GM12892 (cell line): ENCODE data around the gene CCDC134. TPM values are rescaled to one million over a fixed set of nuclear protein-coding genes. Genes with fewer than 3 reads are reported as not detected.

ENCODE experiments used
- DNase-seq: peaks from one replicate; pipeline ENCODE4 v3.0.0; 2011; ENCODE audit not compliant: insufficient read length
- FAIRE-seq: peaks from 2 replicates; lab custom pipeline; 2011; peaks lifted over from hg19 to GRCh38; lab: Jason Lieb, UNC
- POLR2A ChIP-seq: IDR thresholded peaks from 2 replicates; pipeline ENCODE4 v1.6.1; 2011; ENCODE audit warnings: low read depth, low read length, control low read depth
- POLR2AphosphoS5 ChIP-seq: IDR thresholded peaks from 2 replicates; pipeline ENCODE4 v1.6.1; 2011; ENCODE audit warnings: low read depth, low read length, control low read depth
- TAF1 ChIP-seq: IDR thresholded peaks from 2 replicates; pipeline ENCODE4 v1.6.1; 2011; ENCODE audit warnings: low read depth, mild to moderate bottlenecking, control low read depth, low read length, borderline replicate concordance
- polyA plus RNA-seq: library from polyadenylated mRNA; unstranded; fragments of >200 nt; gene quantifications from one replicate; pipeline ENCODE4 v1.2.1, GENCODE V29; 2012; ENCODE audit warnings: missing spikeins, inconsistent platforms; ENCODE audit not compliant: missing spikeins

Gene CCDC134
- polyA plus RNA-seq, result 6.9 TPM

DNA sequence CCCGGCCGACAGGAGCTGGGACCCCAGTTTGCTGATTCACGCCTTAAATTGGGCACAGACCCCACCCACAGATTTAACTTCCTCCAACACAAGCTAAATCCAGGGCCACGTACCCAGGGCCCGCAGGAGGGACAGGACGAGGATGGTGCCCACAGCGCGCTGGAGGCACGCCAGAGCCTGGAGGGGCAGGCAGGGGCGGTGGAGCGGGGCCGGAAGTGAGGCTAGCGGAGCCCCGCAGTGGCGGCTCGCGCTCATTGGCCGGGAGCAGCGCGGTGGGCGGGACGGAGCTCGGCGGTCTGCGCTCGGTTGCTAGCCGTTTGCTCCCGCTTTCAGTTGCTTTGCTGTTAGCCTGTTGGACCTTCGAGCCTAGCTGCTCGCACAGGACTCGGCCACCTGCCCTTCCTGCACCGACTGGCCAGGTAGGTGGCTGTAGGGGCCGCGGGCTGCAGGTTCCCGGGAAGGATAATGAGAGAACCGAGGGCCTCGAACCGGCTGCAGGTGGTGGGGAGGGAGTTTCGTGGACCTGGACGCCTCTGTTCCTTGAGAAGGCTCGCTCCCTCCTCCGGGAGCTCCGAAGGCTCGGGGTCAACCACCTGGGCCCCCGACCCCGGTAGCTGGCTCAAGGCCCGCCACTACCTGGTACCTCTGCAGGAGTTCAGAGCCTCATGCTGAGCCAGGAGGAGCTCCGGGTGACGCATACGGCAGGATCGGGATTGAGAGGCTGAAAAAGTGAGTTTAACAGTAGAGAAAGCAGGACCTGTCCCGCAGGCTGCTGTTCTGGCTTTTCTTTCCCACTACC lies at the start of gene CCDC134:
Gene CCDC134 (plus strand): TSS at position 332 of the 799 bp plus-strand sequence. CDS start 8,212 bp downstream, outside the sequence.
- TF ChIP-seq TAF1 (peak; percentile 89; the same call in 1 of the 2 replicates), POLR2A (peak; percentile 96), POLR2AphosphoS5 (peak; percentile 92)
- peak; percentile 96 for FAIRE-seq
- DNase-seq, result peak; percentile 95

DNA sequence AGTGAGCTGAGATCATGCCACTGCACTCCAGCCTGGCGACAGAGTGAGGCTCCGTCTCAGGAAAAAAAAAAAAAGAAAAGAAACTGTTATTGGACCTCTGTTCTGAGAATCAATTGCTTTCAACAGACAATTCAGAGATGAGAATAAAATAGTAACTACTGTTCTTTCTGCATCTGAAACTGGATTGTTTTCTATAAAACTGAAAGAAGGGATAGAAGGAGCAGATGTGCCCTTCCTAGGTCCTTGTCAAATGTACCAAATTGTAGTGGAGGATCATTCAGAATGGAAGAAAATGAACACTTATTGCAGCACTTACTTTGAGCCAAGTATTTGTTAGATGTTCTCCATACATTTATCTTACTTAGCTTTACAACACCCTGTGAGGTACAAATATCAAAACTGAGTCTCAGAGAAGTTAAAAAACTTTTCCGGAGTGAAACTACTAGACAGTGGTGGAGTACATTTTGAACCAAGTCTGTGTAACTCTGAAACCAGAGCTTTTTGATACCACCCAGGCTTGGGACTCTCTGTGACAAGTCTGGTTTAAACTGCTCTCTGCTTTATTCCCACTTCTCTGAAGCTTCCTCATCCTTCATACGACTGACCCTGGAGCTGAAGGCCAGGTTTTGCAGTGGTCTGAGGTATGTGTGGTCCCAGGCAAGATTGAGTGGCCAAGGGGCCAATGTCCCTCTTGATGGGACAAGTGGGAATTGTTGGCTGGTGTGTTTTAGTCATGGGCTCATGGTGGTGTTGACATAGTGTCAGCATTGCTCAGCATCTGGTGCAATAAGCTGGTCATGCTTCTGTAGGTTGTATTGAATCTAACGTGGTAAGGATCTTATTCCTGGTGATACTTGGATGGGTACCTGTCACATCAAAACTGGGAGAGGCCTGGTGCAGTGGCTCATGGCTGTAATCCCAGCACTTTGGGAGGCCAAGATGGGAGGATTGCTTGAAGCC lies 48.2 kb upstream of the CCDC134 start:
- TF ChIP-seq TAF1 (no peak), POLR2A (no peak), POLR2AphosphoS5 (no peak)
- FAIRE-seq (peak; percentile 93), DNase-seq (no peak)

DNA sequence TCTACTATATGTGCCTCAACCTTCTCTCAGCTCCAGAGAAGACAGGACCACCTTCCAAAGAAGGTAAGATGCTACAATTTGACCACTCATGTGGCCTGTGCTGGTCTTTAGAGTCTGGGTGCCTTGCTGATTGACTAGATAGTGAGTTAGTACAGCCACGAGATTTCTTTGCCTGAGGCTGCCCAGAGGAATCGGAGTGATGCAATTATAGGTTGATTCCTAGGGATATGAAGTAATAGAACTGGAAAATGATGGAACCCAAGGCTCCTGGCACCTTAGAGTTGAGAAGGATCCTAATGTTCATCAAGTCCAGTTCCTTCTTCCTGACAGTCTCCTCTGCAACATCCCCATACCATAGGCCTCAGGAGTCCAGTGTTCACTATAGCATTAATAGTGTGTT lies 46.5 kb upstream of the CCDC134 start:
- no peak for DNase-seq
- peak; percentile 72 for FAIRE-seq
- no peak for TF ChIP-seq POLR2AphosphoS5
- no peak for TF ChIP-seq TAF1
- TF ChIP-seq POLR2A, result no peak

DNA sequence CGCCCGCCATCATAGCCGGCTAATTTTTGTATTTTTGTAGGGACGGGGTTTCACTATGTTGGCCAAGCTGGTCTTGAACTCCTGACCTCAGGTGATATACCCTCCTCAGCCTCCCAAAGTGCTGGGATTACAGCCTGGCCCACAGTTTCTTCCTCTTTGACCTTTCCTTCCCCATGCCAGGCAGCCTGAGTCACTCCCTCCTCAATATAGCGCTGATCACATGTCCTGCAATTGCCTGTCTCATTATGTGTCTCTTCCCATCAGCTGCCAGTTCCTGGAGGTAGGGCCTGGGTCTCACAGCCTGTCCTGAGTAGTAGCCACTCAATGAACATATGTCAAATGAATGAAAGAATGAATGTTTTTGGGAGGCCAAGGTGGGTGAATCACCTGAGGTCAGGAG lies 43.0 kb upstream of the CCDC134 start:
- DNase-seq, result no peak
- FAIRE-seq, result no peak
- TF ChIP-seq TAF1 (no peak), POLR2AphosphoS5 (no peak), POLR2A (no peak)

DNA sequence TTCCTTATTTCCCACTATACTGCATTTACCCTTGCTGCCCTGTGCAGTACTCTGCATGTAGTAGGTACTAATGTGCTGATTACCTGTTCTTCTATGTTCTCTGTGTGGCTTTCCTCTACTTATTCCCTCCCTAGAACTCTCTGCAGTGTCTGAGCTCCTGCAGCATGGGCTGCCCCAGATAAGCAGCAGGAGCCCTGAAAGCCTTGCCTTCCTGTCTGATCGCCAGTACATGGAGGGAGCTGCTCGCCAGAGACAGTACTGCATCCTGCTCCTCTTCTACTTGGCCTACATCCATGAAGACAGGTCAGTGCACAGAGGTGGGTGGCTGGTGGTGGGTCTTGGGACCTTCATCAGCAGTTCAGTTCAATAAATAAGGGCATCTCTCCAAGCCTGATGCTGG lies 42.2 kb upstream of the CCDC134 start:
- DNase-seq (no peak), FAIRE-seq (no peak)
- TF ChIP-seq POLR2A (no peak), POLR2AphosphoS5 (no peak), TAF1 (no peak)

DNA sequence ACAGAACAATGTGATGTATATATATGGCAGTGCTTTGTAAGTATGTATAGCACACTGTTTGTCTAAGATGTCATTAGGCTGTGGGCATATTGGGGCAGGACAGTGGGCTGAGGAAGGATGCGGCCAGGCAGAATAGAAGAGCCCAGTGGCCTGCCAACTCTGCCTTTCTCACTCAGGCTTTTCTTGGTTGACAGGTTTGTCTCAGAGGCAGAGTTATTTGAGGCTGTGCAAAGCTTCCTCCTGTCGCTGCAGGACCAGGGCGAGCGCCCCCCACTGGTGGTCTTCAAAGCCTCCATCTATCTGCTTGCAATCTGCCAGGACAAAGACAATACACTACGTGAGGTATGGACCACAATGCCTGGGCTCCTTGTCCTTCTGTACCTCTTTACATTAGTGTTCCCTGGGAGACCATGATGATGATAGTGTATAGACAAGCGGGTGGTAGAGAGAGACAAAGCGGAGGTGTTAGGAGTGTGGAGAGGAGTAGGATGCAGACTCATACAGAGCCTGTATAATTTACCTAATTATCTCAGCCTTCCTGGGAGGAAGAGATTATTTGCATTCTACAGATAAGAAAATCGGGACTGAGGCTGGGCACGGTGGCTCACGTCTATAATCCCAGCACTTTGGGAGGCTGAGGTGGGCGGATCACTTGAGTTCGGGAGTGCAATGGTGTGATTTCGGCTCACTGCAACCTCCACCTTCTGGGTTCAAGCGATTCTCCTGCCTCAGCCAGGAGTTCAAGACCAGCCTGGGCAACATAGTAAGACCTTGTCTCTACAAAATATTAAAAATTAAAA lies 37.3 kb upstream of the CCDC134 start:
- DNase-seq (no peak), FAIRE-seq (peak; percentile 88)
- TF ChIP-seq POLR2AphosphoS5, result no peak
- TF ChIP-seq POLR2A, result no peak
- no peak for TF ChIP-seq TAF1

DNA sequence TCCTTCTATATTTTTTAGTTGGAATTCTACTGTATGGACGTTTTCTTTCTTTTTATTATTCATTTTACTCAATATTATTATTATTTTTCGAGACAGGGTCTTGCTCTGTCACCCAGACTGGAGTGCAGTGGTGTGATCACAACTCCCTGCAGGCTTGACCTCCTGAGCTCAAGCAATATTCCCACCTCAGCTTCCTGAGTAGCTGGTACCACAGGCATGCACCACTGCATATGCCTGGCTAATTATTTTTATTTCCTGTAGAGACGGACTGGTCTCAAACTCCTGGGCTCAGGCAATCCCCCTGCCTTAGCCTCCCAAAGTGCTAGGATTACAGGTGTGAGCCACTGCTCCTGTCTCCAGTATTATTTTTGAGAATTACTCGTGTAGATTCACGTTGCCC lies 34.0 kb upstream of the CCDC134 start:
- no peak for TF ChIP-seq POLR2AphosphoS5
- TF ChIP-seq TAF1, result no peak
- no peak for TF ChIP-seq POLR2A
- no peak for DNase-seq
- no peak for FAIRE-seq

DNA sequence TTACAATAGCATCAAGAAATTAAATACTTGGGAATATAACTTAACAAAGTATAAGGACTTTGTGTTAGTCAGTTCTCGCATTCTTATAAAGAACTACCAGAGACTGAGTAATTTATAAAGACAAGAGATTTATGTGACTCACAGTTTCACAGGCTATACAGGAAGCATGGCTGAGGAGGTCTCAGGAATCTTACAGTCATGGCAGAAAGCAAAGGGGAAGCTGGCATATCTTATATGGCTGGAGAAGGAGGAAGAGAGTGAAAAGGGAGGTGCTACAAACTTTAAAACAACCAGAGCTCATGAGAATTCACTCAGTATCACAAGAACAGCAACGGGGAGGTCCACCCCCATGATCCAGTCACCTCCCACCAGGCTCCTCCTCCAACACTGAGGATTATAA lies 32.0 kb upstream of the CCDC134 start:
- no peak for FAIRE-seq
- TF ChIP-seq TAF1 (no peak), POLR2AphosphoS5 (no peak), POLR2A (no peak)
- DNase-seq, result no peak

DNA sequence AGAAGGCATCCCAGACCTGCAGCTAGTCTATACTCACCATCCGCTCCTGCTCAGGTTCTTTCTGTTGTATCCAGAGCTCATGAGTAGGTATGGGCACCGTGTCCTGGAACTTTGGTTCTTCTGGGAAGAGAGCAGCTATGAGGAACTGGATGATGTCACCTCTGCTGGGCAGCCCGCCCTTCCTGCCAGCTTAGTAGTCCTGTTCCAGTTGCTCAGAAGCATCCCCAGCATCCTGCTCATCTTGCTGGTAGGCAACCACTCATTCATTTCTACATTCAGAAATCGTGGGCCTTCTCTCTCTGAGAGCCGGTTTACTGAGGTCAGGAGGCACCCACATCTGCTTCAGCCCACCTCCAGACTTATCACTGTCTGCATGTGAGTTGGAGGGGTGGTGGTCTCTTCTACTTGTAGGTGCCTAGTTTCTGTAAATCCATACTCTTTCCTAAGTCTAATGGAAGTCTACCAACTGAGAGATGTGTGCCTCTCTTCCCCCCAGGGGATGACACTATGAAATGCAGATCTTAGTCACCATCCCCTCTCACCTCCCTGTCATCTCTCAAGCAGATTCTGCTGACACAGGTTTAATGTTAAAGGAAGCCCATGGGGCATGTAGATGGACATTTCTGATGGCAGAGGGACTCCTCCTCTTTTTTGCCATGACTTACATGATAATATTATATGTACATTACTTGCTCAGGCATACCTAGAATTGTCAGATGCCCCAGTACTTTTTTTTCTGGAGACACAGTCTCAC lies 29.6 kb upstream of the CCDC134 start:
- DNase-seq (no peak), FAIRE-seq (no peak)
- TF ChIP-seq POLR2A (no peak), TAF1 (no peak), POLR2AphosphoS5 (no peak)

DNA sequence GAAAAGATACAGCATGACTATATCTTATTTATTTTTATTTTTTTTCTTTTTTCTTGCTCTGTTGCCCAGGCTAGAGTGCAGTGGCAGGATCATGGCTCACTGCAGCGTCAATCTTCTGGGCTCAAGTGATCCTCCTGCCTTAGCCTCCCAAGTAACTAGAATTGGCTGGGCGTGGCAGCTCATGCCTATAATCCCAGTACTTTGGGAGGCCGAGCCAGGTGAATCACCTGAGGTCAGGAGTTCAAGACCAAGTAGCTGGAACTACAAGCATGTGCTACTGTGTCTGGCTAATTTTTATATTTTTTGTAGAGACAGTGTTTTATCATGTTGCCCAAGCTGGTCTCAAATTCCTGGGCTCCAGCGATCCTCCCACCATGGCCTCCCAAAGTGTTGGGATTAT lies 28.3 kb upstream of the CCDC134 start:
- FAIRE-seq, result no peak

More for the DNA sequence above, 28.3 kb upstream of the CCDC134 start:
- DNase-seq, result no peak
- no peak for TF ChIP-seq POLR2A
- TF ChIP-seq TAF1, result no peak
- TF ChIP-seq POLR2AphosphoS5, result no peak
